Gastroesophageal sphincter (tissue), 4 donors: ENCODE measurements around the gene TCEAL3. TPM values are rescaled to one million over a fixed set of nuclear protein-coding genes. Genes with fewer than 3 reads are reported as not detected.

Experiments used
- ATAC-seq: fragments of 150-250 bp; one replicate; pipeline ENCODE4 v1.9.1; 2016; ENCODE audit warnings: mild to moderate bottlenecking, moderate library complexity
- H3K27ac ChIP-seq, 4 donors: fragments of 200-600 bp; sonication (generic) in 3 of 4; 1 replicate in 3 of 4; 2 replicates in 1 of 4; pipeline ENCODE4 v1.5.1; 2016 to 2019
- H3K27me3 ChIP-seq: fragments of 200-600 bp; sonication (generic); one replicate; pipeline ENCODE4 v1.5.1; 2019
- H3K36me3 ChIP-seq, 2 donors: fragments of 200-600 bp; sonication (generic); one replicate each; pipeline ENCODE4 v1.5.1; 2019; ENCODE audit warnings: control low read depth in 1 of 2
- H3K4me1 ChIP-seq, 3 donors: fragments of 200-600 bp; sonication (generic); 1 replicate in 2 of 3; 2 replicates in 1 of 3; pipeline ENCODE4 v1.5.1; 2016 to 2019; ENCODE audit warnings: control low read depth in 2 of 3
- H3K4me3 ChIP-seq, 2 donors: fragments of 200-600 bp; sonication (generic); one replicate each; pipeline ENCODE4 v1.5.1; 2019; ENCODE audit warnings: mild to moderate bottlenecking in 1 of 2, moderate library complexity in 1 of 2
- H3K9me3 ChIP-seq, 3 donors: fragments of 200-600 bp; sonication (generic); one replicate each; pipeline ENCODE4 v1.5.1; 2017 to 2019; ENCODE audit warnings: control low read depth in 2 of 3
- CTCF ChIP-seq, 4 experiments: fragments of 200-600 bp in 2 of 4; fragments of 450-650 bp in 2 of 4; sonication (generic) in 1 of 4; IDR thresholded peaks; one replicate each; pipeline ENCODE4 v1.5.1; 2017 to 2019; ENCODE audit warnings: antibody characterized with exemption in 4 of 4, mild to moderate bottlenecking in 2 of 4, moderate library complexity in 2 of 4
- EP300 ChIP-seq: sonication (generic); formaldehyde crosslinking; IDR thresholded peaks from one replicate; pipeline ENCODE4 v1.6.1; 2017; ENCODE audit warnings: antibody characterized with exemption, mild to moderate bottlenecking
- POLR2A ChIP-seq, 2 donors: fragments of 450-650 bp; IDR thresholded peaks; one replicate each; pipeline ENCODE4 v1.6.1; 2017; ENCODE audit warnings: antibody characterized with exemption in 2 of 2, mild to moderate bottlenecking in 2 of 2, moderate library complexity in 1 of 2
- POLR2AphosphoS5 ChIP-seq: sonication (generic); formaldehyde crosslinking; IDR thresholded peaks from one replicate; pipeline ENCODE4 v1.6.1; 2017; ENCODE audit warnings: antibody characterized with exemption
- WGBS, 2 donors: methylation state at CpG; one replicate each; pipeline ENCODE4 v1.1.5; 2018; ENCODE audit warnings: low coverage in 1 of 2; 5-methylcytosine and 5-hydroxymethylcytosine counted together
- total RNA-seq, 4 donors: library from RNA; depleted of rRNA; stranded (reverse); fragments of >200 nt; gene quantifications; one replicate each; pipeline ENCODE4 v1.1.0, GENCODE V29; 2016

TCEAL3 gene
- total RNA-seq, 4 donors from 2014 or later = 99.6 to 257 (median 175) TPM

- Histone ChIP-seq H3K27ac (peak overlapping the region in 2 of 4 donors; percentile 89 to 91), H3K4me3 (no peak overlapping the region), H3K9me3 (no peaks in the 10 kb centered on the region), H3K36me3 (no peaks in the 10 kb centered on the region), H3K27me3 (no peaks in the 10 kb centered on the region), H3K4me1 (peaks cover 0 to 50% (median 0%) of the 10 kb centered on the region in 3 donors)
- ATAC-seq = no peak
- no peak for TF ChIP-seq POLR2A (IDR thresholded peaks at IDR 0.05)
- no peak for TF ChIP-seq CTCF (IDR thresholded peaks at IDR 0.05)
- TF ChIP-seq POLR2AphosphoS5 = no peak
These were observed 19.1 kb downstream of the TCEAL3 start for GRCh38 chrX:103626855-103627254.

- Histone ChIP-seq H3K4me3 (peak within 1 kb of the TSS; percentile 68 to 70), H3K27ac (peak within 1 kb of the TSS; percentile 85 to 91 (median 89)), H3K36me3 (no peaks in the 10 kb centered on the region), H3K27me3 (no peaks in the 10 kb centered on the region), H3K9me3 (no peaks in the 10 kb centered on the region), H3K4me1 (peaks cover 0 to 51% (median 0%) of the 10 kb centered on the region in 3 donors)
- peak; percentile 49 for ATAC-seq
- WGBS, 2 donors = 3 to 34% methylated on average over 7 to 9 of the region's 32 CpGs
- TF ChIP-seq CTCF (IDR thresholded peaks at IDR 0.05) = no peak
- peak; percentile 59 for TF ChIP-seq POLR2AphosphoS5
- TF ChIP-seq EP300 = no peak
- TF ChIP-seq POLR2A (IDR thresholded peaks at IDR 0.05) = peak; percentile 18 to 45
These were observed 20.9 kb downstream of the TCEAL3 start, which contains the start of gene TCEAL1 for GRCh38 chrX:103628386-103629317. Gene TCEAL1 (plus strand): TSS chrX:103628975. CDS start chrX:103629917, 942 bp downstream.

- TF ChIP-seq CTCF (IDR thresholded peaks at IDR 0.05) (peak in 3 of 4 experiments; percentile 17 to 63 (median 36)), EP300 (no peak), POLR2AphosphoS5 (peak; percentile 44), POLR2A (IDR thresholded peaks at IDR 0.05) (peak; percentile 23 to 34)
- peak; percentile 79 for ATAC-seq
- Histone ChIP-seq H3K4me1 (peaks cover 0 to 46% (median 0%) of the 10 kb centered on the region in 3 donors), H3K4me3 (peak overlapping the region; percentile 68 to 70), H3K9me3 (no peaks in the 10 kb centered on the region), H3K27ac (peak overlapping the region; percentile 85 to 91 (median 89)), H3K27me3 (no peaks in the 10 kb centered on the region), H3K36me3 (no peaks in the 10 kb centered on the region)
- WGBS, 2 donors = 3 to 13% methylated on average over 8 to 21 of the region's 49 CpGs
These were observed 21.8 kb downstream of the TCEAL3 start for GRCh38 chrX:103629318-103630170.

GRCh38 chrX:103630171-103630511, 22.4 kb downstream of the TCEAL3 start:
- H3K27me3 ChIP-seq = no peaks in the 10 kb centered on the region
- peaks cover 0 to 43% (median 0%) of the 10 kb centered on the region in 3 donors for H3K4me1 ChIP-seq
- no peak for TF ChIP-seq CTCF (IDR thresholded peaks at IDR 0.05)
- TF ChIP-seq POLR2A (IDR thresholded peaks at IDR 0.05) = no peak
- no peak for TF ChIP-seq POLR2AphosphoS5
- no peak for TF ChIP-seq EP300
- no peaks in the 10 kb centered on the region for H3K9me3 ChIP-seq
- H3K27ac ChIP-seq = peak overlapping the region; percentile 85 to 91 (median 89)
- no peaks in the 10 kb centered on the region for H3K36me3 ChIP-seq
- no peak for ATAC-seq
- 4 to 5% methylated on average over 3 to 6 of the region's 6 CpGs for WGBS, 2 donors
- peak overlapping the region; percentile 68 to 70 for H3K4me3 ChIP-seq
